Fibroblast of lung (primary cell): Measurements from ENCODE around the gene LRCH3.

Experiments
- CTCF ChIP-seq, 2 donors: IDR thresholded peaks in 1 of 2; conservative IDR thresholded peaks in 1 of 2; 1 replicate in 1 of 2; 2 replicates in 1 of 2; pipeline ENCODE4 v1.5.1; 2011 to 2012; ENCODE audit warnings: low read length in 2 of 2, control low read depth in 1 of 2, inconsistent platforms in 1 of 2, low read depth in 1 of 2, mild to moderate bottlenecking in 1 of 2
- EZH2 ChIP-seq: IDR thresholded peaks from 2 replicates; pipeline ENCODE4 v1.5.1; 2012; ENCODE audit warnings: low read length, control low read depth, mild to moderate bottlenecking; ENCODE audit errors: missing control alignments

GRCh38 chr3:197787412-197787811 is 3.6 kb upstream of the LRCH3 start:
- TF ChIP-seq EZH2, result no peak
- no peak for TF ChIP-seq CTCF (conservative IDR thresholded peaks at IDR 0.05 in 1 of 2, IDR thresholded peaks at IDR 0.05 in 1 of 2; ENCODE audit: low read depth in 1 of 2, low read length in 2 of 2)
